Measurements from ENCODE around the gene ARFGEF3.

ARFGEF3 gene

GRCh38 chr6:138162111-138162954 is 594 bp downstream of the ARFGEF3 start:
- no peak for DNase-seq

GRCh38 chr6:138162955-138163575 is 1.3 kb downstream of the ARFGEF3 start:
- no peak for DNase-seq

DNA sequence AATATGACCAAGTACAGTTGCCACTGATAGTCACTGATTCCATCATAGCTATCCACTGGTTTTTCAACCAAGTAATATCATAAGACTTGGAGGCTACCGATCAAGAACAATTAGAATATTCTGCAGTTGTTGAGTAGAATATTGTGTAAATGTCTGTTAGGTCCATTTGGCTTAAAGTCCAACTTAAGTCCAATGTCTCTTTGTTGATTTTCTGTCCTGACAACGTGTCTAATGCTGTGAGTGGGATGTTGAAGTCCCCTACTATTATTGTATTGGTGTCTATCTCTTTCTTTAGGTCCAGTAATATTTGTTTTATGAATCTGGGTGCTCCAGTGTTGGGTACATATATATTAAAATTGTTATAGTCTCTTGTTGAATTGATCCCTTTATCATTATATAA is 13.9 kb downstream of the ARFGEF3 start:
- DNase-seq = no peak

- no peak for DNase-seq
Measured at GRCh38 chr6:138176652-138177232, 15.0 kb downstream of the ARFGEF3 start.

DNA sequence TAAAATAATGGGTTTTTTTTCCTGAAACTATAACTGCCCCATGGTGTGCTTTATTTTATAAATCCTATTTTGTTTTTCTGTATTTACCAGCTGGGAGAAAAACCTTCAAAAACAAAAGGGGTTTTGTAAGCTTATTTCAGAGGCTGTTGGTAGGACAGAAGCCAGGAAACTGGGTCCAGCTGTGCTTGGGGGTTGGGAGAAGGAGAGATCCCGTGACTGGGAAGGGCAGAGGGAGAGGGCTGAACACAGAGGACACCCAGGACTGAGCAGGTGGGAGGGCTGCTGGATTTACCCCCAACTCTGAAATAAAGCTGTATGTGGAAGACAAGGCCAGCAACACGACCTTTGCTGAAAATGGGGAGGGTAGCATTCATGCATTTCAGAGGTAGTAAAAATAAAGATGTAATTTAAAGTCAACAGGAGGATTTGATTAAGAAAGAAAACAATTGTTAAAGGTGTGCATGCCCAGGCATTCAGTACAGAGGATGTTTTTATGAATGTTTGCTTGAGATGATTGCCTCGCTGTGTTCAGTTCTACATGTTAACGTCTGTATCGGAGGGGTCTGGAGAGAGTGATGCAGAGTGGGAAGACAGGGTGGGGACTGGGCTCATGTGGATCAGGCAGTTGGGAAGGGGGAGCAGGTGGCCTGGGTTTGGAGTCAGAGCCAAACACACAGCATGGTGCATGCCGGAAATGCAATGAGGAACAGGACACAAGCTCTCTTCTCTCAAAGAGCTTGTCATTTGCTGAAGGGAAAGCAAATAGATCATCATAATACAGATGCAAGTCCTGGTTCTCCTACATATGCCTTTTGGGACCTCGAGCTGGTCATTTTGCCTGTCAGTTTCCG is 21.4 kb downstream of the ARFGEF3 start:
- DNase-seq = no peak

DNA sequence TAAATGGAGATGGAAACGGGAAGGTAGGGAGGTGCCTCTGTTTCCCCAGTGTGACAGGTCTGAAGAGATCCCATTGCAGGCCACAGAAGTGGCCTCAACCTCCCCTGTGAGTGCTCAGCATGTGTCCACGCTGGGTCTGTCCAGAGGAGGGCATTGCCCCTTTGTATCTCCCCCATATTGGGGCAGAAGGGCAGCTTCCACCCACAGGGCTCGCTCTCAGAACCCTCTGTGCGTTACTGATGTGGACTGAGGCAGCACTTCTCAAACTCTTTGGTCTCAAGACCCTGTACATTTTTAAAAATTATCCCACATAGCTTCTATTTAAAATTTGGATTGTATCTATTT is 22.0 kb downstream of the ARFGEF3 start:
- no peak for DNase-seq

DNA sequence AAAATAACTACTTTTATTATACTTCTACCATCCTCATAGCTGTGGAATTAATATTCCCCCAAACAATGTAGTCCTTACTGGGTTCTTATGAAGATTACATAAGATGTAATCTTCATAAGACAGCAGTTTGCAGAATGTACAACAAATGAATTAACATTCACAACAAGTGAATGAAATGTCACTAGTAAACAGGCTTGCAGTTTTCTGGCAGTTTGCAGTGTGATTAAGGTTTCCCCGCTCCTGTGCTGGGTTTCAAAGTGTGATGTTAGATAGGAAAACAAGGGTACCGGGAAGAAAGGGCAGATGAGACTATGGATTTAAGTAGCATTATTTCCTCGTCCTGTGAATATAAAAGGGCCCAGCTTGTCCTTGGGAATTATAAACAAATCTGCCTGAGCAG is 22.5 kb downstream of the ARFGEF3 start:
- no peak for DNase-seq

DNA sequence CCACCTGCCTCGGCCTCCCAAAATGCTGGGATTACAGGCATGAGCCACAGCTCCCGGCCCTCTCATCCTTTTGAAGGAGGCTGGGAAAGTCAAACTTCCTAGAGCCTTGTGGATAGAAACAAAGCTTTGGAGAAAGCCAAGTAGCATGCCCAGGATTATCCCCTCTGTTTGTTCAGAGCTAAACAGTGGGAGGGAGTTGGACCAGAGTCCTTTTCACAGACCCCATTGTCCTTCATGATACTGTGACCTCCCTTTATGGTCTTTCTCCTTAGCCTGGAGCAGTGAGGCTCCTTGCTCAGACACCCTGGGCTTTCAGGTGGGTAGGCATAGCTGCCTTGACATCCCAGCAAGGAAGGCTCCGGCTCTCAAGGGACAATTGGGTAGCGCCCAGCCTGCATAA is 25.4 kb downstream of the ARFGEF3 start:
- no peak for DNase-seq

- no peak for DNase-seq
Measured at GRCh38 chr6:138188278-138188941, 26.7 kb downstream of the ARFGEF3 start.

DNA sequence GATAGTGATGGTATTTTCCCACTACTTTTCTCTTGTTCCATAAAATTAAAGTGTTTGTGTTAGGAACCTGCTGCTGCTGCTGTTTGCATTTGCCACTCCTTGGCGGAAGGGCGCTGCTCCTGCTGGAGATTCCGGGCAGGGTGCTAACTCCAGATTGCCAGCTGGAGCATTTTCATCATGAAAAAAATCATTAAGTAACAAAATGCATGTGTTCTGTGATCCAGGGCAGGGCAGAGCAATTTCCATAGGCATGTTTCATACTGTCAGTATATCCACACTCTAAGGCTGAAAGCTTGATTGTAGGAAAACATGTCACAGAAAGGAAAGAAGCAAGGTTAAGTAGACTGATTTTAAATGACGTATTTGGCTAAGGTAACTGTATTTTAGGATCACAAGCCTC is 32.5 kb downstream of the ARFGEF3 start:
- no peak for DNase-seq

GRCh38 chr6:138196122-138196738 is 34.5 kb downstream of the ARFGEF3 start:
- no peak for DNase-seq

DNA sequence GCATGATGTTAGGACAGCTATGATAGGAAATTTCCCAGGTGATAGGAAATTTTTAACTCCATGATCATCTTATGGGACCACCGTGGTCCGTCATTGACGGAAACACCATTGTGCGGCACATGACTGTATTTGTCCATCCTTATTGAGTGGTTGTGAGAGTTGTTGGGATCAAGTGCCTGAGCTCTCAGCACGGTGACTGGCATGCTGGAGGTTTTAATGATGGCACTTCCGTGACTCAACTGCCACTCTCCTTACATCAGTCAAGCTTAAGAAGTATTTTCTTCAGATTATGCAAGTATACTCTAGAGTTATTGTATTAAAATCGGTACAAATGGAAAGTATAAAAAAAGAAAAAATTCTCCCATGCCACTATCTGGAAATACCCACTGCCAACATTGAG is 35.8 kb downstream of the ARFGEF3 start:
- no peak for DNase-seq

DNA sequence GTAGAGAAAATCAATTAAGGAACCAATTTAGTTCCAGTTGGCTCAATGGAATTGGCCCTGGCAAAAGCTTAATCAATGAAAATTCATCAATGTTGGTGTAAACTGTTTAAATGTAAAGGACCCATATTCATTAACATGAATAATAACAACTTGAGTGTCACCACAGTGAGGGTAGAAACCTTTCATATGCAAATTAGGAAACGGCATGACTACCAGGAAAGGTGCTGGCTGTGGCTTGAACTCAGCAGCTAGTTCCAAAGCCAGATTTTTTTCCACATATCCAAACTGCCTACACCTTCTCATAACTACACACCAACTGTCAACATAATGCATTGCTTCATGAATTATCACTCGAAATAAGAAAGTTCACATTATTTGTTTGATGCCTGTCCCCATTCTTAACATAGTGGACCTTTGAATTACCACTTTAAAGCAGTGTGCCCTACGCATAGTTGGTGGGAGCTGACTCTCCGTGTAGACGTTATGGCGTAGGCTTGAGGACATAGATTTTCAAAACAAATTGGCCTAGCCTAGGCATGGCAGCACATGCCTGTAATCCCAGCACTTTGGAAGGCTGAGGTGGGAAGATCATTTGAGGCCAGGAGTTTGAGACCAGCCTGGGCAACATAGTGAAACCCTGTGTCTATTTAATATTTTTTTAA is 36.8 kb downstream of the ARFGEF3 start:
- DNase-seq = no peak

GRCh38 chr6:138201836-138202235 is 40.1 kb downstream of the ARFGEF3 start:
- DNase-seq = no peak

DNA sequence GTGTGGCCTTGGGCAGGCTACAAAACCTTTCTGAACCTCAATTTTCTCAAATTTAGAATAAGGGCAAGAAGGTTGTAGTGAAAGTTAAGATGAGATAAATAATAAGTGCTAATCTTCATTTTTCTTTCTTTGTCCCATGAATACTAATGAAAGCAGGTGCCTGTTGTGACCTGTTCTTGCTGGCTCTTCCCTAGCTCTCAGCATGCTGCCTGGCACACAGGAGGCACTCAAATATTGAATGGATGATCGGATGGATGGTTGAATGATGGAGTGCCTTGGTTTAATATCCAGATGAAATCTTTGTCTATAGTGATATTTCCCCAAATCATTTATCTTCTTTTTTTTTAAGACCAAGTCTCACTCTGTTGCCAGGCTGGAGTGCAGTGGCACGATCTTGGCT is 41.6 kb downstream of the ARFGEF3 start:
- DNase-seq = no peak

DNA sequence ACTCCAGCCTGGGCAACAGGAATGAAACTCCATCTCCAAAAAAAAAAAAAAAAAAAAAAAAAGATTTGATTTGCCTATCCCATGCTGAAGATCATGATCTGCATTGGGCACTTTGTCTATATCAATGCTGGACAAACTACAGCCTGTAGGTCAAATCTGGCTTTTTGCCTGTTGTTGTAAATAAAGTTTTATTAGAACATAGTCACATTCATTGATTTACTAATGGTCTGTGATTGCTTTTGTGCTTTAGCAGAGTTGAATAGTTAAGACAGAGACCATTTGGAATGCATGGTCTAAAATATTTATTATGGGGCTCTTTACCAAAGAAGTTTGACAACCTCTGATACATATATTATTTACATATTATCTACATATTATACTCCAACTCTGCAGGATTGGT is 42.6 kb downstream of the ARFGEF3 start:
- no peak for DNase-seq

- DNase-seq = no peak
Measured at GRCh38 chr6:138204792-138205384, 43.1 kb downstream of the ARFGEF3 start.

DNA sequence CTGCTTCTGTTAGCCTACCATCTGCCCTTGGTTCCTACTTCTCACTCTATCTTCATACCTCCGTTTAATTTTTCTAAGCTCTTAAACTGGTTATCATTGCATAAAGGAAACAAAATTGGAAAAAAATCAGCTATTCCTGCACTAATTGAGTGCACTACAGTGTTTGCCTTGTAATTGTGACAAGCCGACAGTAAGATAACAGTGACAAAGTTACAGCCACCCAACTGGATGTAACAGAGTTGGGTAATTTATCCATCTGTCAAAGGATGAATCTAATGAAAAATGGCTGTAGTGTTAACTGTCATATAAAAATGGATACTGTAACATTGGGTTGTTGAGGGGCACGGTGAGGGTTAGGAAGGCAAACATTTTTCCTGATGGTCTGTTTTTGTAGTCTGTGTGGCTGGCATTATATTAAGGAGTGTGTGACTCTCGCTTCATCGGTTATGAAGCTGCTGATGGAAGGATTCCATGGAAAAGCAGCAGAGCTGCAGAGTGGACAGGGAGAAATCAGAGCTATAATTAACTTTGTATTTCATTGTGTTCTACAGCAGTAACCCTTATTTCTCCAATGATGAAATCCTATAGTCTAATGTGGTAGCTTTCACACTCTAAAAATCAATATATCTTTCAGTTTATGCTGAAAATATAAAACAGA is 43.8 kb downstream of the ARFGEF3 start:
- DNase-seq = no peak

GRCh38 chr6:138206862-138207261 is 45.1 kb downstream of the ARFGEF3 start:
- DNase-seq = no peak

GRCh38 chr6:138211048-138211581 is 49.4 kb downstream of the ARFGEF3 start:
- no peak for DNase-seq

GRCh38 chr6:138211601-138212000 is 49.9 kb downstream of the ARFGEF3 start:
- no peak for DNase-seq
